ENCODE measurements around the gene TFAP2A.

The TFAP2A gene

GRCh38 chr6:10369896-10370295 is 45.0 kb downstream of the TFAP2A start:
- Histone ChIP-seq H3K9ac (ENCODE audit: low read depth, low read length, poor library complexity, severe bottlenecking) (no peak overlapping the region), H3K9me2 (replicated peaks; ENCODE audit: low read depth, low read length) (no peaks in the 10 kb centered on the region), H3F3A (ENCODE audit: low read depth) (no peaks in the 10 kb centered on the region), H4K20me1 (ENCODE audit: insufficient read depth, low read length, poor library complexity, severe bottlenecking) (no peaks in the 10 kb centered on the region), H3K9me3 (ENCODE audit: insufficient read depth, low read depth, low read length) (no peaks in the 10 kb centered on the region), H3K27me3 (ENCODE audit: insufficient read depth, low read length, poor library complexity, severe bottlenecking) (no peaks in the 10 kb centered on the region), H3K36me3 (ENCODE audit: insufficient read depth, low read length) (no peaks in the 10 kb centered on the region), H3K4me2 (ENCODE audit: low read depth, low read length, poor library complexity, severe bottlenecking) (no peak overlapping the region), H2AFZ (ENCODE audit: low read length) (no peak overlapping the region), H3K4me3 (ENCODE audit: low read length, poor library complexity, severe bottlenecking) (no peak overlapping the region), H3K4me1 (ENCODE audit: insufficient read depth, low read length, poor library complexity, severe bottlenecking) (no peaks in the 10 kb centered on the region), H3K79me2 (ENCODE audit: insufficient read depth, low read length) (no peaks in the 10 kb centered on the region)
- TF ChIP-seq CTCF (conservative IDR thresholded peaks at IDR 0.05; ENCODE audit: low read length) = no peak
- TF ChIP-seq EZH2phosphoT487 (IDR thresholded peaks at IDR 0.05; ENCODE audit: borderline replicate concordance) = no peak

- Histone ChIP-seq H3F3A (ENCODE audit: low read depth) (no peaks in the 10 kb centered on the region), H3K9me2 (replicated peaks; ENCODE audit: low read depth, low read length) (no peaks in the 10 kb centered on the region), H2AFZ (ENCODE audit: low read length) (no peak overlapping the region), H3K4me1 (ENCODE audit: insufficient read depth, low read length, poor library complexity, severe bottlenecking) (no peaks in the 10 kb centered on the region), H3K36me3 (ENCODE audit: insufficient read depth, low read length) (no peaks in the 10 kb centered on the region), H3K9me3 (ENCODE audit: insufficient read depth, low read depth, low read length) (no peaks in the 10 kb centered on the region), H4K20me1 (ENCODE audit: insufficient read depth, low read length, poor library complexity, severe bottlenecking) (no peaks in the 10 kb centered on the region), H3K27me3 (ENCODE audit: insufficient read depth, low read length, poor library complexity, severe bottlenecking) (no peaks in the 10 kb centered on the region), H3K4me2 (ENCODE audit: low read depth, low read length, poor library complexity, severe bottlenecking) (no peak overlapping the region), H3K9ac (ENCODE audit: low read depth, low read length, poor library complexity, severe bottlenecking) (no peak overlapping the region), H3K4me3 (ENCODE audit: low read length, poor library complexity, severe bottlenecking) (no peak overlapping the region), H3K79me2 (ENCODE audit: insufficient read depth, low read length) (no peaks in the 10 kb centered on the region)
- TF ChIP-seq EZH2phosphoT487 (IDR thresholded peaks at IDR 0.05; ENCODE audit: borderline replicate concordance) = no peak
- no peak for TF ChIP-seq CTCF (conservative IDR thresholded peaks at IDR 0.05; ENCODE audit: low read length)
Observed at GRCh38 chr6:10368861-10369260, 46.0 kb downstream of the TFAP2A start.

GRCh38 chr6:10363911-10364310 is 51.0 kb downstream of the TFAP2A start:
- H3K36me3 ChIP-seq (ENCODE audit: insufficient read depth, low read length) = no peaks in the 10 kb centered on the region
- H3K4me2 ChIP-seq (ENCODE audit: low read depth, low read length, poor library complexity, severe bottlenecking) = no peak overlapping the region
- H3K9me2 ChIP-seq (replicated peaks; ENCODE audit: low read depth, low read length) = no peaks in the 10 kb centered on the region
- no peaks in the 10 kb centered on the region for H3K27me3 ChIP-seq (ENCODE audit: insufficient read depth, low read length, poor library complexity, severe bottlenecking)
- H3K9ac ChIP-seq (ENCODE audit: low read depth, low read length, poor library complexity, severe bottlenecking) = no peak overlapping the region
- no peak overlapping the region for H3K4me3 ChIP-seq (ENCODE audit: low read length, poor library complexity, severe bottlenecking)
- no peaks in the 10 kb centered on the region for H3K79me2 ChIP-seq (ENCODE audit: insufficient read depth, low read length)
- no peaks in the 10 kb centered on the region for H3K4me1 ChIP-seq (ENCODE audit: insufficient read depth, low read length, poor library complexity, severe bottlenecking)
- no peaks in the 10 kb centered on the region for H3F3A ChIP-seq (ENCODE audit: low read depth)
- H3K9me3 ChIP-seq (ENCODE audit: insufficient read depth, low read depth, low read length) = no peaks in the 10 kb centered on the region
- H2AFZ ChIP-seq (ENCODE audit: low read length) = no peak overlapping the region
- no peak for TF ChIP-seq CTCF (conservative IDR thresholded peaks at IDR 0.05; ENCODE audit: low read length)
- no peak for TF ChIP-seq EZH2phosphoT487 (IDR thresholded peaks at IDR 0.05; ENCODE audit: borderline replicate concordance)
- H4K20me1 ChIP-seq (ENCODE audit: insufficient read depth, low read length, poor library complexity, severe bottlenecking) = no peaks in the 10 kb centered on the region

All from Loucy (cell line).